ENCODE data around the gene EDEM3. TPM values are rescaled to one million over a fixed set of nuclear protein-coding genes. Genes with fewer than 3 reads are reported as not detected.
A peak's percentile ranks its signal among the peaks of the same experiment; 100 is the strongest.
"Not testable (repeated sequence)": the region's sequence is repeated elsewhere in the genome, so short reads cannot be mapped to it uniquely, and the experiment has no call there.

EDEM3 gene
- polyA plus RNA-seq, 10 donors, result 21.8 to 31.0 (median 27.6) TPM

- DNase-seq, result no peak
Observed at GRCh38 chr1:184771190-184771691, 16.6 kb upstream of the EDEM3 start.

GRCh38 chr1:184770181-184770979, 15.7 kb upstream of the EDEM3 start:
- DNase-seq, result no peak

DNA sequence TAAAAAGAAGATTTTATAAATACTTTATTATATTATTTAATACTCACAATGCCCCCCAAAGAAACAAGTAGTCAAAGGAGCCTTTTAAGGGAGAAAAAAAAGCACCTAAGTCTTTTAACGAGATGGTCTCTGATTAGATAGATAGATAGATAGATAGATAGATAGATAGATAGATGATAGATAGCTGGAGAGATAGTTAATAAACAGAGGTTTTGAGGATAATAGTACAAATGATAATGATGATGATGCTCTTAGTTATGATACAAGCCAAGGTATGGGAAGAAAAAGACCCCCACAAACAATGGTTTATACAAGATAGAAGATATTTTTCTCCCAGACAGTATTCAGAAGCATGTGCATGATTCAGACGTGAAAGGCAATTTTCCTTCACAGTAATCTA, 14.6 kb upstream of the EDEM3 start:
- DNase-seq, result no peak

- DNase-seq, result no peak
Observed at GRCh38 chr1:184768467-184768866, 13.8 kb upstream of the EDEM3 start.

- no peak for DNase-seq
Observed at GRCh38 chr1:184767591-184767990, 12.9 kb upstream of the EDEM3 start.

GRCh38 chr1:184764483-184764882, 9.8 kb upstream of the EDEM3 start:
- DNase-seq, result no peak

GRCh38 chr1:184763520-184763919, 8.9 kb upstream of the EDEM3 start:
- not testable (repeated sequence) for DNase-seq

DNA sequence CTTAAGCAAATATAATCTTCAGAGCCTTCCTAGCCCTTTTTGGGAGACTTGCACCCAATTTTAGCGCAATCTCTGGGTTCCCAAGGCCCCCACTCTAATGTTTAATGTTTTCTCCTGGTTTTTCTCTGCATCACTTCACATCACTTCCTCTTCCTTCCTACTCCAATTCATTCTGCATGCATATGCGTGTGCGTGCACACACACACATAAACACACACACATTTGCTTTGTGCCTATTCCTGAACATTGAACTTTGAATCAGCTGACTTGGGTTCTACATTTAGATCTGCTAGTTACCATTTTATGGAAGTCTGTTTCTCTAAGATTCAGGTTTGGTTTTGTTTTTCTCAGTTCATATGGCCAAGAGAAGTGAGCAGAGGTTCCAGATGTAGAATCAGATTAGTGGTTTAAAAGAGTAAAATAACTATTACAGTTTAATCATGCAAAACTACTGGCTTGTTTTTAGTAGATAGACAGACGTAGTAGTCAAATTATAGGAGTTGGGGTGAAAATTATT, 7.4 kb upstream of the EDEM3 start:
- no peak for DNase-seq

DNA sequence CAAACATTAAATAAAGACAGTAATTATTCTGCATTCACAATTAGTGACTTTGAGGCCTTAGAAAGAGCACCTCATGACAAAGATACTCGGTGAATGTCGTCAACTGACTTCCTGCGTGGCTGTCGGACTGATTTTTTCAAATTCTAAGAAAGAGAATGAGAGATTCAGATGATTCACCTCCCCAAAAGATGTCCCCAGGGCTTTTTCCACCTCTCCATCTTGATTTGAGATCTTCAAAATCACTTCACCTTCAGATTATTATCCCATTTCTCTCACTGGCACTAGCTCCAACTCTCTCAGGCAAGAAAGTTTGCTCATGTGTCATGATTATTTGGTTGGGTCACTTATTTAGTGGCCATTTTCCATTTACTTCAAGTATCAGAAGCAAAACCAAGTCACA, 5.0 kb upstream of the EDEM3 start:
- no peak for DNase-seq

DNA sequence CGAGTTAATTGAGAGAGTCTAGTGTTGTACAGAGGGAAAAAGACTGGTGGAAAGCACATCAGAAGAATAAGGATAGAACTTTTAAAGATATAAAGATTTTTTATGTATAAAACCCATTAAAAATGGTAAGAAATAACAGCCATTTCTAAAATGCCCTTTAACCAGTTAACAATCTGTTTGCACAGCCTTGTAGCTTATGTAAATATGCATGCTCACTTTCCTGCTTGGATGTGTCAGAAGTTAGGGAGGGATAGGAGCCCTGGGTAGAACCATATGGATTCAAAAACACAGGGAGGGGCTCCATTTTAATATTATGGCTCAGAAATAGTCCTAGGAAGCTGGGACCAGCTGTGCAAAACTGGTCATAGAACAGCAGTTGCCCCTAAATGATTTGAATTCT, 4.5 kb upstream of the EDEM3 start:
- no peak for DNase-seq

- no peak for DNase-seq
Observed at GRCh38 chr1:184757891-184758290, 3.2 kb upstream of the EDEM3 start.

DNA sequence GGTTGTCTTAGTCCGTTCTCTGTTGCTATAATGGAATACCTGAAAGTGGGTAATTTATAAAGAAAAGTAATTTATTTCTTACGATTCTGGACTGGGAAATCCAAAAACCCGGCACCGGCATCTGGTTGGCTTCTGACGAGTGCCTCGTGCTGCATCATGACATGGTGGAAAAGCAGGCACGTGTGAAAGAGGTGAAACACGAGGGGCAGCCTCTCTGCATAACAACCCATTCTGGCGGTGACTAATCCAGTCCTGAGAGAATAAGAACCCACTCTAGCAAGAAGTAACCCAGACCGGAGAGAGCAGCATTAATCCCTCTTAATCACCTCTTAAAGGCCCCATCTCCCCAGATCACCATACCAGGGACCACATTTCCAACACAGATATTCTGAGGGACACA, 2.7 kb upstream of the EDEM3 start:
- no peak for DNase-seq

GRCh38 chr1:184755226-184756065, 788 bp upstream of the EDEM3 start:
- no peak for DNase-seq

- peak in 2 of 3 donors; percentile 16 to 46 for DNase-seq
Observed at GRCh38 chr1:184753608-184754475, 816 bp downstream of the EDEM3 start.

GRCh38 chr1:184753117-184753516, 1.5 kb downstream of the EDEM3 start:
- DNase-seq, result no peak

DNA sequence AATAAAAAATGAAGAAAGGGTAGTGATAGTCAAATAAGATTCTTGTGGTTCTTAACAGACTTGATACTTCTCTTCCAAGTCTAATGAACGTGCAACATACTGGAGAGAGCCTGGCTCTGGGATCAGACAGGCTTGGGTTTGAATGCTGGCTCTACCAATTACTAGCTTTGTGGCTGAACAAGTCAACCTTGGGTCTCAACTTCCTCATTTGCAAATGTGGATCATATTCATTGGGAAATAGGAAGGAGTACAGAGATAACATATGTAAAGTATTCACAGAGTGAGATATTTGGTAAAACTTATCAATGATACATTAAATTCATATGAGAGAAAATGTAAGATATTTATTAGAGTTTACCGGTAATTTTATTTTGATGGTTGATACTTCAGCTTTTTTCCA, 2.0 kb downstream of the EDEM3 start:
- no peak for DNase-seq

- peak in 1 of 3 donors; percentile 38 for DNase-seq
Observed at GRCh38 chr1:184748740-184749139, 5.9 kb downstream of the EDEM3 start.

GRCh38 chr1:184747089-184747955, 7.3 kb downstream of the EDEM3 start:
- DNase-seq, result no peak

DNA sequence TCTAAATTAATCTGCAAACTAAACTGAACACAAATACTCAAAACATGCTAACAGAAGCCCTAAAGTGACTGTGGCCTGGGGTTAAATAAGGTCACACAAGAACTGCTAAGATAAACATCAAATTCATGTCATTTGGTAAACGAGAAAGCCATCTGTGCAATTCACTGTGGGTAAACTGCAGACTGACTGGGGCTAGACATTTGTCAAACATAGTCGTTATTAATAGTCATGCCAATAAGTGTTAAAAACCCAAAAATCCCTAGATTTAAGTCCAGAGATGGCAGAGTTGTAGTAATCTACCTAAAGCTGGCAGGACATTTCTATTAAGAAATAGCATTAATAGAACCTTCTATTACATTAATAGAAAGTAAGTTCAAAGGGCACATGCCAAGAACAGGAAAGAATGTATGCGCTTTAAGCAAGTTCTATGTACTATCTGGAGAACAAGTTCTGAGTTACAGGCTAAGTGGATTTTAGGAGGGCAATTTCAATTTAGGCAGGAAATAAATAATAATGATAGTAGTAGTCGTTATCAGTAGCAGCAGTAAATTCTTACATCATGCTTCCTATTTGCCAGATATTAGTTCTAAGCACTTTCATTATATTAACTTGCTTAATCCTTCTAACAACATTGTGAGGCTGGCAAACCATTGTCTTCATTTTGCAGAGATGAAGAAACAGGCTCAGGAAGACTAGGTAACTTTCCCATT, 8.6 kb downstream of the EDEM3 start:
- no peak for DNase-seq

- DNase-seq, result no peak
Observed at GRCh38 chr1:184745110-184745509, 9.5 kb downstream of the EDEM3 start.

All from muscle of back (tissue), 11 donors.